ENCODE measurements around the gene NDUFAF8.

GRCh38 chr17:81288715-81289114, 49.6 kb downstream of the NDUFAF8 start:
- TF ChIP-seq, protein P1, sequence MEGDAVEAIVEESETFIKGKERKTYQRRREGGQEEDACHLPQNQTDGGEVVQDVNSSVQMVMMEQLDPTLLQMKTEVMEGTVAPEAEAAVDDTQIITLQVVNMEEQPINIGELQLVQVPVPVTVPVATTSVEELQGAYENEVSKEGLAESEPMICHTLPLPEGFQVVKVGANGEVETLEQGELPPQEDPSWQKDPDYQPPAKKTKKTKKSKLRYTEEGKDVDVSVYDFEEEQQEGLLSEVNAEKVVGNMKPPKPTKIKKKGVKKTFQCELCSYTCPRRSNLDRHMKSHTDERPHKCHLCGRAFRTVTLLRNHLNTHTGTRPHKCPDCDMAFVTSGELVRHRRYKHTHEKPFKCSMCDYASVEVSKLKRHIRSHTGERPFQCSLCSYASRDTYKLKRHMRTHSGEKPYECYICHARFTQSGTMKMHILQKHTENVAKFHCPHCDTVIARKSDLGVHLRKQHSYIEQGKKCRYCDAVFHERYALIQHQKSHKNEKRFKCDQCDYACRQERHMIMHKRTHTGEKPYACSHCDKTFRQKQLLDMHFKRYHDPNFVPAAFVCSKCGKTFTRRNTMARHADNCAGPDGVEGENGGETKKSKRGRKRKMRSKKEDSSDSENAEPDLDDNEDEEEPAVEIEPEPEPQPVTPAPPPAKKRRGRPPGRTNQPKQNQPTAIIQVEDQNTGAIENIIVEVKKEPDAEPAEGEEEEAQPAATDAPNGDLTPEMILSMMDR (IDR thresholded peaks at IDR 0.05; ENCODE audit: borderline replicate concordance, extremely low read depth, low read length, poor library complexity, severe bottlenecking): no peak
- TF ChIP-seq EZH2 (IDR thresholded peaks at IDR 0.05; ENCODE audit: borderline replicate concordance, low read depth, low read length, severe bottlenecking): no peak

Data from DND-41 (cell line).